A673 (cell line): Measurements from ENCODE around the gene ACACA.

ENCODE experiments used
- EZH2 ChIP-seq: fragments of 200-600 bp; sonication (generic); IDR thresholded peaks from 2 replicates; pipeline ENCODE4 v1.6.1; 2017; ENCODE audit warnings: borderline replicate concordance, low read depth, mild to moderate bottlenecking, mixed read lengths, antibody characterized with exemption, low read length; ENCODE audit not compliant: poor library complexity, severe bottlenecking
- TF ChIP-seq, protein P1 (sequence below): fragments of 300-800, 200-600 bp; sonication (generic); conservative IDR thresholded peaks from 2 replicates; pipeline ENCODE4 v1.5.1; 2017; ENCODE audit warnings: low read depth, mild to moderate bottlenecking, antibody characterized with exemption, low read length, moderate library complexity, mixed read lengths

DNA sequence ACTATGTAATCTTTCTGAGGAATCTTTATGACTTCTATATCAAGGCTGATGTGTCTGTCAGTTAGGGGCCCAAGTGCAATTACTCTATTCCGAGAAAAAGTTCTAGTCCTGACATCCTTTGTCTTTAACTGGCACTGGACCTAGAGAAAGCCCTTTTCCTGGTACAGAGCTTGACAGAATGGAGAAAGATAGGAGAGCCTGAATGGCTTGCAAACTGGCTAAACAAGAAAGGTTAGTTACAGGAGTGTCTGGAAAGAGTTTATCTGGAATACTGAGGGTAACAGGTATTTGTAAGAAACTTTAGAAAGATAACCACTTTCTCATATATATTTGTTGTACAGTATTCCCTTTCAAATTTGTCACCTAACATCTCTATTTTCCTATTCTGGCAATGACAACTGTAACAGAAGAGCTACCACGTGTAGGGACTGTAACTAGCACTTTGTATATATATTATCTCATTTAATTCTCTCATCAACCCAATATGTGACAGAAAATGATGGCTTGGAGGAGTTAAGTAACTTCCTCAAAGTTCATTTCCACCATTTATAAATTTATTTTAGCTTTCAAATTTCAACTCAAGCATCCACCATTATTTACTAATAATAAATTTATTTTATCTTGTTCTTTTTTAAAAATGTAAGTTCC lies 128.3 kb downstream of the ACACA start:
- TF ChIP-seq, protein P1, sequence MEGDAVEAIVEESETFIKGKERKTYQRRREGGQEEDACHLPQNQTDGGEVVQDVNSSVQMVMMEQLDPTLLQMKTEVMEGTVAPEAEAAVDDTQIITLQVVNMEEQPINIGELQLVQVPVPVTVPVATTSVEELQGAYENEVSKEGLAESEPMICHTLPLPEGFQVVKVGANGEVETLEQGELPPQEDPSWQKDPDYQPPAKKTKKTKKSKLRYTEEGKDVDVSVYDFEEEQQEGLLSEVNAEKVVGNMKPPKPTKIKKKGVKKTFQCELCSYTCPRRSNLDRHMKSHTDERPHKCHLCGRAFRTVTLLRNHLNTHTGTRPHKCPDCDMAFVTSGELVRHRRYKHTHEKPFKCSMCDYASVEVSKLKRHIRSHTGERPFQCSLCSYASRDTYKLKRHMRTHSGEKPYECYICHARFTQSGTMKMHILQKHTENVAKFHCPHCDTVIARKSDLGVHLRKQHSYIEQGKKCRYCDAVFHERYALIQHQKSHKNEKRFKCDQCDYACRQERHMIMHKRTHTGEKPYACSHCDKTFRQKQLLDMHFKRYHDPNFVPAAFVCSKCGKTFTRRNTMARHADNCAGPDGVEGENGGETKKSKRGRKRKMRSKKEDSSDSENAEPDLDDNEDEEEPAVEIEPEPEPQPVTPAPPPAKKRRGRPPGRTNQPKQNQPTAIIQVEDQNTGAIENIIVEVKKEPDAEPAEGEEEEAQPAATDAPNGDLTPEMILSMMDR = no peak
- TF ChIP-seq EZH2 = no peak
